Endothelial cell of umbilical vein (primary cell): ENCODE data around the gene CAPN14.

ENCODE experiments used
- EZH2 ChIP-seq: IDR thresholded peaks from 2 replicates; pipeline ENCODE4 v1.6.1; 2012; ENCODE audit warnings: borderline replicate concordance, low read depth, mild to moderate bottlenecking, moderate library complexity, low read length, inconsistent platforms; ENCODE audit not compliant: severe bottlenecking
- JUN ChIP-seq: IDR thresholded peaks from 2 replicates; pipeline ENCODE4 v1.6.1; 2011; ENCODE audit warnings: borderline replicate concordance, low read depth; ENCODE audit not compliant: insufficient read length, insufficient read depth
- POLR2A ChIP-seq: IDR thresholded peaks from 2 replicates; pipeline ENCODE4 v1.6.1; 2012; ENCODE audit warnings: low read depth, mild to moderate bottlenecking, control low read depth, low read length
- POLR2AphosphoS5 ChIP-seq: IDR thresholded peaks from 2 replicates; pipeline ENCODE4 v1.6.1; 2012; ENCODE audit warnings: low read depth, mild to moderate bottlenecking, control low read depth, low read length, moderate library complexity; ENCODE audit not compliant: insufficient read depth
- TF ChIP-seq, protein P1 (sequence below), 2 donors: IDR thresholded peaks; 1 replicate in 1 of 2; 2 replicates in 1 of 2; pipeline ENCODE4 v1.5.1; 2011; ENCODE audit warnings: low read length in 2 of 2, mild to moderate bottlenecking in 2 of 2, moderate library complexity in 2 of 2, control low read depth in 1 of 2, inconsistent platforms in 1 of 2, low read depth in 1 of 2; ENCODE audit not compliant: insufficient read depth in 1 of 2; ENCODE audit errors: extremely low read depth in 1 of 2

DNA sequence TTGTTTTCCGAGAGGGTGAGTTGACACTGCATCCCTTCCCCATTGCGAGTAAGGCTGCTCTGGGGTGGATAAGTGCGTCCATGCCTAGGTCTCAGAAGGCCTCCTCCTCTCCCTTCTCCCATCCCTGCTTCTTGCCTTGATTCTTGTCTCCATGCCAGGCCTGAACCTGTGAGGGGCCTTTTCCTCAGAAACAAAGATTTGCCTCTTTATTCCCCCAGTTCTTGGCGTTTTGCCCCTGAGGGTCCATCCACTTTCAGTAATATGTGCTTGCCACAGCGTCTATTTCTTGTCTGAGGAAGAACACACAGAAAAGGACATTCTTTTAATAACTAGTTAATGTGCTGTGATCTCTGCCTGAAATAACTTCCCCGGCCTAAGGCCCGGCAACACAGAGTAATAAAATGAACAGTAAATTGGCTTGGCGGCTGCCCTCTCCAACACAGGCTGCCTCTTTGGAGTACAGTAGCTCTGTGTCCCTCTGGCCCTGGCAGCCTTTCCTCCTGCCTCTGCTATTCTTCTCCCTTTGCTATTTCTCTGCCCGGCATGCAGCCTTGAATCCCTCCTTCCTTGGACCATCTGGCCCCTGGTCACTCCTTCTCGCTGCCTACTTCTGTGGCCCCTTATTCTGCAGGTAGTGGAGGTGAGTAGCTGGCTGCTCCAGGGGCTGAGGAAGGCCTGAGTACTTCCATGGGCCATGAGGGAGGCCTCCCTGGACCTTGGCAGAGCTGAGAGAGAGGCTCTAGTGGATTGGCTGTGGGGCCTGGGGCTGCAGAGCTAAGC lies 21.0 kb upstream of the CAPN14 start:
- TF ChIP-seq JUN: no peak
- TF ChIP-seq, protein P1, sequence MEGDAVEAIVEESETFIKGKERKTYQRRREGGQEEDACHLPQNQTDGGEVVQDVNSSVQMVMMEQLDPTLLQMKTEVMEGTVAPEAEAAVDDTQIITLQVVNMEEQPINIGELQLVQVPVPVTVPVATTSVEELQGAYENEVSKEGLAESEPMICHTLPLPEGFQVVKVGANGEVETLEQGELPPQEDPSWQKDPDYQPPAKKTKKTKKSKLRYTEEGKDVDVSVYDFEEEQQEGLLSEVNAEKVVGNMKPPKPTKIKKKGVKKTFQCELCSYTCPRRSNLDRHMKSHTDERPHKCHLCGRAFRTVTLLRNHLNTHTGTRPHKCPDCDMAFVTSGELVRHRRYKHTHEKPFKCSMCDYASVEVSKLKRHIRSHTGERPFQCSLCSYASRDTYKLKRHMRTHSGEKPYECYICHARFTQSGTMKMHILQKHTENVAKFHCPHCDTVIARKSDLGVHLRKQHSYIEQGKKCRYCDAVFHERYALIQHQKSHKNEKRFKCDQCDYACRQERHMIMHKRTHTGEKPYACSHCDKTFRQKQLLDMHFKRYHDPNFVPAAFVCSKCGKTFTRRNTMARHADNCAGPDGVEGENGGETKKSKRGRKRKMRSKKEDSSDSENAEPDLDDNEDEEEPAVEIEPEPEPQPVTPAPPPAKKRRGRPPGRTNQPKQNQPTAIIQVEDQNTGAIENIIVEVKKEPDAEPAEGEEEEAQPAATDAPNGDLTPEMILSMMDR (IDR thresholded peaks at IDR 0.05; ENCODE audit: extremely low read depth in 1 of 2, insufficient read depth in 1 of 2, low read depth in 1 of 2, low read length in 2 of 2): no peak
- TF ChIP-seq EZH2: no peak
- TF ChIP-seq POLR2AphosphoS5: no peak
- TF ChIP-seq POLR2A: no peak
